Measurements from ENCODE around the gene ACSF2.

ACSF2 gene

DNA sequence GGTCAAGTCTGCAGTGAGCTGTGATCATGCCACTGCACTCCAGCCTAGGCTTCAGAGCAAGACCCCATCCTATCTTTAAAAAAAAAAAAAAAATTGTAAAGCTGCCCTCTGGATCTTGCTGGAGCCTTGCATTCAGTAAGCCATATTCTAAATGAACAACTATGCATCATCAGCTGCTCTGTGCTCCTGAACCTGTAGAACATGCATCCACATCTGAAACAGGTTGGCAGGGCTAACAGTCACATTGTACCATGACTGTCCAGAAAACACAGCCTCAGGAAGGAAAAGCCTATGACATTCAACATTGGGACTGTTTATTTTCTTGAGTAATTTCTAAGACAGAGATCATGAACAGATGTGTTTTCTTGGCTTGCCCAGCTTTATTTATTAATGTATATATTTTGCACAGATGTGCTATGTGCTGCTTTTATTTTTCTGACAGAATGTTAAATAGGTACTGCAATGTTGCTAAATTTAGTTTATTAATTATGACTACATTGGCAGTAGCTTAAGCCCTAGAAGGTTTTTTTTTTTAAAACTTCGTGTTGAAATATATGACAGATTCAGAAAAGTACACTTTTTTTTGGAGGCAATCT is 19.8 kb downstream of the ACSF2 start:
- TF ChIP-seq, protein P1, sequence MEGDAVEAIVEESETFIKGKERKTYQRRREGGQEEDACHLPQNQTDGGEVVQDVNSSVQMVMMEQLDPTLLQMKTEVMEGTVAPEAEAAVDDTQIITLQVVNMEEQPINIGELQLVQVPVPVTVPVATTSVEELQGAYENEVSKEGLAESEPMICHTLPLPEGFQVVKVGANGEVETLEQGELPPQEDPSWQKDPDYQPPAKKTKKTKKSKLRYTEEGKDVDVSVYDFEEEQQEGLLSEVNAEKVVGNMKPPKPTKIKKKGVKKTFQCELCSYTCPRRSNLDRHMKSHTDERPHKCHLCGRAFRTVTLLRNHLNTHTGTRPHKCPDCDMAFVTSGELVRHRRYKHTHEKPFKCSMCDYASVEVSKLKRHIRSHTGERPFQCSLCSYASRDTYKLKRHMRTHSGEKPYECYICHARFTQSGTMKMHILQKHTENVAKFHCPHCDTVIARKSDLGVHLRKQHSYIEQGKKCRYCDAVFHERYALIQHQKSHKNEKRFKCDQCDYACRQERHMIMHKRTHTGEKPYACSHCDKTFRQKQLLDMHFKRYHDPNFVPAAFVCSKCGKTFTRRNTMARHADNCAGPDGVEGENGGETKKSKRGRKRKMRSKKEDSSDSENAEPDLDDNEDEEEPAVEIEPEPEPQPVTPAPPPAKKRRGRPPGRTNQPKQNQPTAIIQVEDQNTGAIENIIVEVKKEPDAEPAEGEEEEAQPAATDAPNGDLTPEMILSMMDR (IDR thresholded peaks at IDR 0.05; ENCODE audit: poor library complexity, severe bottlenecking), result no peak
- peak overlapping the region; percentile 2 for H3K27ac ChIP-seq (ENCODE audit: poor library complexity, severe bottlenecking)
- ATAC-seq (ENCODE audit: low read depth) (no peak), DNase-seq (ENCODE audit: low spot score) (no peak)
- H3K27me3 ChIP-seq (ENCODE audit: insufficient read depth, poor library complexity, severe bottlenecking), result no peaks in the 10 kb centered on the region
- no peak overlapping the region for H3K4me3 ChIP-seq (ENCODE audit: severe bottlenecking)
- H3K4me1 ChIP-seq (ENCODE audit: insufficient read depth, poor library complexity, severe bottlenecking), result peaks cover 29% of the 10 kb centered on the region
- no peaks in the 10 kb centered on the region for H3K9me3 ChIP-seq (ENCODE audit: severe bottlenecking)
- H3K36me3 ChIP-seq (ENCODE audit: low read depth), result peaks cover 36% of the 10 kb centered on the region

DNA sequence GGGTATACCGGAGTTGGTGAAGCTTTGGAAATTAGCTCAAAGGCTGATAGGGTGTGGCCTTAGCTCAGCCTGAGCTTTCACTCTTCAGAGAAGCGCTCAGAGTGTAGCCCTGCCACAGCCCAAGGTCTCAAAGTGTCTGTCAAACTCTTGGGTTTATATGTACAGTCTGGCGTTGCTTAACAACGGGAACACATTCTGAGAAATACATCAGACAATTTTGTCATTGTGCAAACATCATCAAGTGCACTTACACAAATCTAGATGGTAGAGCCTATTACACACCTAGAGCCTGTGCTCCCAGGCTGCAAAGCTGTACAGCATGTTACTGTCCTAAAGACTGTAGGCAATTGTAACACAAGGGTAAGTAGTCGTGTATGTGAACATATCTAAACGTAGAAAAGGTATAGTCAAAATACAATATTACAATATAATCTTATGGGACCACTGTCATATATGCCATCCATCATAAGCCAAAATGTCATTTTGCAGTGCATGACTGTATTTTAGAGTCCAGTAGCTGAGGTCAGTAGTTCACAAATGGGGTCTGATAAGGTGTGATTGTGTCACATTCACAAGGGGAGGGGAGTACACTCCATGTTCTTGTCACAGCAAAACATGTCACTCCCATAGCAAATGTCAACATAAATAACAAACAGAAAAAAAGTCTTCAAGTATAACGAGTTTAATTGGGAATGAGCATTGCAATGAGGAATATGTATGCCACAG is 22.0 kb downstream of the ACSF2 start:
- DNase-seq (ENCODE audit: low spot score) (no peak), ATAC-seq (ENCODE audit: low read depth) (no peak)
- Histone ChIP-seq H3K36me3 (ENCODE audit: low read depth) (peaks cover 30% of the 10 kb centered on the region), H3K4me1 (ENCODE audit: insufficient read depth, poor library complexity, severe bottlenecking) (peaks cover 43% of the 10 kb centered on the region), H3K4me3 (ENCODE audit: severe bottlenecking) (no peak overlapping the region), H3K27ac (ENCODE audit: poor library complexity, severe bottlenecking) (no peak overlapping the region), H3K27me3 (ENCODE audit: insufficient read depth, poor library complexity, severe bottlenecking) (no peaks in the 10 kb centered on the region), H3K9me3 (ENCODE audit: severe bottlenecking) (no peaks in the 10 kb centered on the region)
- TF ChIP-seq, protein P1 (IDR thresholded peaks at IDR 0.05; ENCODE audit: poor library complexity, severe bottlenecking), result no peak

DNA sequence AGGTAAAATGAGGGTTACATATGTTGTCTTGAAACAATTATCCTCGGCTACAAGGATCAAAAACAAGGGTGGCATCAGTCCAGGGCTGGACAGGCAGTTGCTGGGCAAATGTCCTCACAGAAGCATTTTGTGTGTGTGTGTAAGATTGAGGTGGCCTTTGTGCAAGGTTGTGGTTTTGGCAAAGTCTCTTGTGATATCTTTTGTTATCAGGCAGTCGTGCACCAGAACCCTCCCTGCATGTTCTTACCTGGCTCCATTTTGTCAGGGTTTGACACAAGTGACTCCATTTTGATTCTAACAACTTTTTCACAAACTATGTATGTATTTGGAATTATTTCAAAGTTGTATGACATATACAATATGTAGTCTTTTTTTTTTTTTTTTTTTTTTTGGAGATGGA is 22.6 kb downstream of the ACSF2 start:
- H3K36me3 ChIP-seq (ENCODE audit: low read depth), result peaks cover 35% of the 10 kb centered on the region
- no peaks in the 10 kb centered on the region for H3K27me3 ChIP-seq (ENCODE audit: insufficient read depth, poor library complexity, severe bottlenecking)
- H3K4me1 ChIP-seq (ENCODE audit: insufficient read depth, poor library complexity, severe bottlenecking), result peaks cover 37% of the 10 kb centered on the region
- no peak overlapping the region for H3K4me3 ChIP-seq (ENCODE audit: severe bottlenecking)
- DNase-seq (ENCODE audit: low spot score) (no peak), ATAC-seq (ENCODE audit: low read depth) (no peak)
- H3K9me3 ChIP-seq (ENCODE audit: severe bottlenecking), result no peaks in the 10 kb centered on the region
- no peak overlapping the region for H3K27ac ChIP-seq (ENCODE audit: poor library complexity, severe bottlenecking)
- TF ChIP-seq, protein P1 (IDR thresholded peaks at IDR 0.05; ENCODE audit: poor library complexity, severe bottlenecking), result no peak

DNA sequence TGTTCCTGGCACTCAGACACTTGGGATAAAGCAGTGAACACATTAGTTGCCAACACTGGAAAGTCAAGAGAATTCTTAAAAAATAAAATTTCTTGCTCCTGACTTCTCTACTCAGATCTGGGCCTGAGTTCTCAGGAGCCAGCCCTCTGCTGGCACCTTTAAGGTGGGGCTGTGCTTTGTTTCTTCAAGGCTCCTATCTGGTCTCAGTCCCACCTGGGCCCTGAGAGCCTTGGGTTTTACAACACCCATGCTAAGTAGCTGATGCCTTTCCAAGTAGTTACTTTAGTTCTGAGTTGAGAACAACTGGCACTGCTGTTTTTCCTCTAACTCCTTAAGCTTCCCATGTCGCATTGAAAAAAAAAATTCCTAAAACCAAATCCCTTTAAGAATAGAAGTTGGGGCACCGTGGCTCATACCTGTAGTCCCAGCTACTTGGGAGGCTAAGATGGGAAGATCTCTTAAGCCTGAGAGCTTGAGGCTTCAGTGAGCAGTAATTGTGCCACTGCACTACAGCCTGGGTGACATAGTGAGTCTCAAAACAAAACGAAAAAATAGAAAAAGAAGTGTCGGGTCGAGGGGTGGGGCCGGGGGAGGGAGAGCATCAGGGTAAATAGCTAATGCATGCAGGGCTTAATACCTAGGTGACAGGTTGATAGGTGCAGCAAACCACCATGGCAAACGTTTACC is 26.1 kb downstream of the ACSF2 start:
- H3K36me3 ChIP-seq (ENCODE audit: low read depth), result peaks cover 41% of the 10 kb centered on the region
- H3K27me3 ChIP-seq (ENCODE audit: insufficient read depth, poor library complexity, severe bottlenecking), result no peaks in the 10 kb centered on the region
- H3K27ac ChIP-seq (ENCODE audit: poor library complexity, severe bottlenecking), result peak overlapping the region; percentile 27
- H3K9me3 ChIP-seq (ENCODE audit: severe bottlenecking), result no peaks in the 10 kb centered on the region
- no peak overlapping the region for H3K4me3 ChIP-seq (ENCODE audit: severe bottlenecking)
- ATAC-seq (ENCODE audit: low read depth) (0 out of 3 replicates have a peak, but pooled peaks have one; percentile 52), DNase-seq (ENCODE audit: low spot score) (no peak)
- peaks cover 26% of the 10 kb centered on the region for H3K4me1 ChIP-seq (ENCODE audit: insufficient read depth, poor library complexity, severe bottlenecking)
- TF ChIP-seq, protein P1 (IDR thresholded peaks at IDR 0.05; ENCODE audit: poor library complexity, severe bottlenecking), result no peak

All from RWPE2 (cell line).